HepG2 (cell line): ENCODE measurements around the gene EHD4. TPM values are rescaled to one million over a fixed set of nuclear protein-coding genes. Genes with fewer than 3 reads are reported as not detected.

Source experiments
- ATAC-seq: fragments of 200-7000 bp; cut with Tn5 transposase; 3 replicates; pipeline ENCODE4 v1.9.1; 2020; ENCODE audit warnings: mild to moderate bottlenecking, moderate library complexity
- BruUV-seq: library from RNA; stranded (reverse); fragments of 400-500 nt; replicated peaks from 2 replicates; lab custom pipeline; 2021; lab: Mats Ljungman, UMichigan
- CTCF ChIA-PET: fragments of 300-600 bp; formaldehyde crosslinking; extraction: SDS; loops from one replicate; lab custom pipeline; 2021; ENCODE audit warnings: low total read pairs, inconsistent platforms, low intra/inter-chr PET ratio; lab: Yijun Ruan, JAX
- POLR2A ChIA-PET: fragments of 350-600 bp; sonication (Branson Sonifier 250); formaldehyde crosslinking; loops from one replicate; lab custom pipeline; 2020; ENCODE audit warnings: antibody characterized with exemption, inconsistent platforms; lab: Yijun Ruan, JAX
- DNase-seq: peaks from one replicate; pipeline ENCODE4 v3.0.0-alpha.2; 2015; ENCODE audit warnings: low spot score
- FAIRE-seq: peaks from 3 replicates; lab custom pipeline; 2011; peaks lifted over from hg19 to GRCh38; lab: Jason Lieb, UNC
- H2AFZ ChIP-seq: one replicate; pipeline ENCODE4 v1.6.1; 2011; ENCODE audit warnings: low read length, inconsistent platforms
- H3K27ac ChIP-seq: fragments of 300-600 bp; 3 replicates; pipeline ENCODE4 v1.8.0; 2011; ENCODE audit warnings: mixed run types, mild to moderate bottlenecking, mixed read lengths, low read length, inconsistent platforms; ENCODE audit not compliant: insufficient read depth; ENCODE audit errors: extremely low read length
- H3K27me3 ChIP-seq, 2 experiments: fragments of 200-600 bp in 1 of 2; 2 replicates in 1 of 2; 3 replicates in 1 of 2; pipeline versions ENCODE4 v1.6.0 to v1.8.0; 2011; ENCODE audit warnings: low read length in 2 of 2, mild to moderate bottlenecking in 2 of 2, moderate library complexity in 2 of 2, inconsistent platforms in 1 of 2; ENCODE audit not compliant: insufficient read depth in 2 of 2, control insufficient read depth in 1 of 2
- H3K36me3 ChIP-seq, 2 experiments: fragments of 200-600 bp in 1 of 2; replicated peaks in 1 of 2; 2 replicates in 1 of 2; 3 replicates in 1 of 2; pipeline versions ENCODE4 v1.5.1 to v1.8.0; 2011; ENCODE audit warnings: low read length in 2 of 2, inconsistent platforms in 1 of 2; ENCODE audit not compliant: insufficient read depth in 2 of 2, control insufficient read depth in 1 of 2
- H3K4me1 ChIP-seq: 2 replicates; pipeline ENCODE4 v1.5.1; 2012; ENCODE audit warnings: low read length, inconsistent platforms; ENCODE audit not compliant: insufficient read depth
- H3K4me2 ChIP-seq: 2 replicates; pipeline ENCODE4 v1.6.0; 2011; ENCODE audit warnings: low read depth, low read length, inconsistent platforms
- H3K4me3 ChIP-seq, 3 experiments: fragments of 200-600 bp in 1 of 3; sonication (generic), shearing (Covaris generic) in 1 of 3; replicated peaks in 1 of 3; 2 replicates each; pipeline ENCODE4 v1.5.1; 2011 to 2016; ENCODE audit warnings: low read length in 3 of 3, inconsistent platforms in 2 of 3, low read depth in 2 of 3, mild to moderate bottlenecking in 2 of 3, control low read depth in 1 of 3, mixed read lengths in 1 of 3; ENCODE audit not compliant: insufficient read depth in 1 of 3
- H3K79me2 ChIP-seq: one replicate; pipeline ENCODE4 v1.6.1; 2011; ENCODE audit warnings: low read length, inconsistent platforms; ENCODE audit not compliant: insufficient read depth
- H3K9ac ChIP-seq: 2 replicates; pipeline ENCODE4 v1.6.0; 2011; ENCODE audit warnings: mild to moderate bottlenecking, low read depth, low read length, inconsistent platforms; ENCODE audit not compliant: insufficient read depth
- H3K9me3 ChIP-seq: 2 replicates; pipeline ENCODE4 v1.5.1; 2012; ENCODE audit warnings: mild to moderate bottlenecking, low read length
- H4K20me1 ChIP-seq: 2 replicates; pipeline ENCODE4 v1.6.0; 2011; ENCODE audit warnings: inconsistent platforms, mild to moderate bottlenecking, low read length, moderate library complexity; ENCODE audit not compliant: insufficient read depth
- ATF1 ChIP-seq: IDR thresholded peaks from 2 replicates; pipeline ENCODE4 v1.6.1; 2016; ENCODE audit warnings: mild to moderate bottlenecking, control low read depth
- CBX5 ChIP-seq: sonication (generic); formaldehyde crosslinking; IDR thresholded peaks from 2 replicates; pipeline ENCODE4 v1.4.0; 2020; ENCODE audit warnings: missing genetic modification reagents, borderline replicate concordance
- EED ChIP-seq: sonication (generic); formaldehyde crosslinking; IDR thresholded peaks from 2 replicates; pipeline ENCODE4 v1.5.0; 2020; ENCODE audit warnings: mild to moderate bottlenecking, missing genetic modification reagents
- KDM5A ChIP-seq: fragments of 200-600 bp; sonication (generic); IDR thresholded peaks from 2 replicates; pipeline ENCODE4 v1.7.0; 2018; ENCODE audit warnings: antibody characterized with exemption, mild to moderate bottlenecking, low read length, borderline replicate concordance
- NFRKB ChIP-seq: fragments of 450-650 bp; IDR thresholded peaks from 2 replicates; pipeline ENCODE4 v1.6.1; 2017
- PAF1 ChIP-seq: IDR thresholded peaks from 2 replicates; pipeline ENCODE4 v1.6.1; 2016; ENCODE audit warnings: missing genetic modification reagents, missing compliant biosample characterization
- SMARCE1 ChIP-seq: fragments of 450-650 bp; IDR thresholded peaks from 2 replicates; pipeline ENCODE4 v1.6.1; 2017; ENCODE audit warnings: borderline replicate concordance
- SP2 ChIP-seq: sonication (generic); formaldehyde crosslinking; IDR thresholded peaks from 2 replicates; pipeline ENCODE4 v1.5.1; 2020; ENCODE audit warnings: mild to moderate bottlenecking, missing genetic modification reagents
- SRSF4 ChIP-seq: fragments of 200-400 bp; formaldehyde crosslinking; IDR thresholded peaks from one replicate; pipeline ENCODE4 v1.6.1; 2018; ENCODE audit warnings: mild to moderate bottlenecking, low read depth, low read length, moderate library complexity; ENCODE audit not compliant: poor library complexity, severe bottlenecking
- ZNF263 ChIP-seq: sonication (generic); formaldehyde crosslinking; IDR thresholded peaks from 2 replicates; pipeline ENCODE4 v1.4.0; 2020; ENCODE audit warnings: missing genetic modification reagents
- ZNF333 ChIP-seq: sonication (generic); formaldehyde crosslinking; IDR thresholded peaks from 2 replicates; pipeline ENCODE4 v1.4.0; 2020; ENCODE audit warnings: mild to moderate bottlenecking, missing genetic modification reagents, borderline replicate concordance
- ZNF383 ChIP-seq: sonication (generic); formaldehyde crosslinking; IDR thresholded peaks from 2 replicates; pipeline ENCODE4 v1.4.0; 2020; ENCODE audit warnings: missing genetic modification reagents, mild to moderate bottlenecking, borderline replicate concordance
- ZNF572 ChIP-seq: sonication (generic); formaldehyde crosslinking; IDR thresholded peaks from 2 replicates; pipeline ENCODE4 v1.5.1; 2020; ENCODE audit warnings: mild to moderate bottlenecking, missing genetic modification reagents
- ZNF776 ChIP-seq: sonication (generic); formaldehyde crosslinking; IDR thresholded peaks from 2 replicates; pipeline ENCODE4 v1.4.0; 2020; ENCODE audit warnings: mild to moderate bottlenecking, missing genetic modification reagents
- WGBS: methylation state at CpG from one replicate; pipeline ENCODE4 v1.1.6; 2017; ENCODE audit warnings: low lambda C conversion rate; 5-methylcytosine and 5-hydroxymethylcytosine counted together
- in situ Hi-C: cut with HindIII; loops from 2 replicates; pipeline ENCODE4 v1.10.0; 2017; ENCODE audit warnings: low pct_unique_long_range_greater_than_20kb; ENCODE audit not compliant: extremely low pct_ligation_motif_present
- intact Hi-C: fragments of 100-400 bp; cut with micrococcal nuclease; formaldehyde crosslinking; loops from one replicate; pipeline ENCODE4 v1.10.0; 2022; ENCODE audit not compliant: unreplicated experiment
- polyA plus RNA-seq, 8 experiments: library from polyadenylated mRNA; depleted of rRNA in 3 of 8; stranded (reverse) in 7 of 8; unstranded in 1 of 8; fragments of >200 nt; fragmentation: Illumina TruSeq in 4 of 8; extraction: Trizol in 4 of 8; gene quantifications; 2 replicates each; pipeline versions ENCODE4 v1.2.1 to v1.2.3, GENCODE V29; 2011 to 2016; ENCODE audit warnings: low read depth in 4 of 8, missing spikeins in 1 of 8, mixed read lengths in 1 of 8; ENCODE audit not compliant: insufficient read depth in 1 of 8
- total RNA-seq, 5 experiments: library from RNA; depleted of rRNA; stranded (reverse); fragments of >200 nt; fragmentation: Illumina TruSeq; extraction: Trizol; gene quantifications; 2 replicates each; pipeline ENCODE4 v1.2.3, GENCODE V29; 2016; ENCODE audit warnings: low read depth in 1 of 5
- TF ChIP-seq, protein P1 (sequence below): IDR thresholded peaks from 2 replicates; pipeline ENCODE4 v1.6.1; 2018; ENCODE audit warnings: missing genetic modification reagents
- TF ChIP-seq, protein P2 (sequence below): sonication (generic); formaldehyde crosslinking; IDR thresholded peaks from 2 replicates; pipeline ENCODE4 v1.5.1; 2020; ENCODE audit warnings: mild to moderate bottlenecking, missing genetic modification reagents, moderate library complexity
- TF ChIP-seq, protein P3 (sequence below): sonication (generic); formaldehyde crosslinking; IDR thresholded peaks from 2 replicates; pipeline ENCODE4 v1.5.0; 2020; ENCODE audit warnings: mild to moderate bottlenecking, missing genetic modification reagents, borderline replicate concordance

The EHD4 gene
- total and polyA plus RNA-seq, 2 of the 13 experiments (the other 11 are each of a cell fraction or from before 2014, with no cell fraction given), result 3.1 to 4.8 TPM

DNA sequence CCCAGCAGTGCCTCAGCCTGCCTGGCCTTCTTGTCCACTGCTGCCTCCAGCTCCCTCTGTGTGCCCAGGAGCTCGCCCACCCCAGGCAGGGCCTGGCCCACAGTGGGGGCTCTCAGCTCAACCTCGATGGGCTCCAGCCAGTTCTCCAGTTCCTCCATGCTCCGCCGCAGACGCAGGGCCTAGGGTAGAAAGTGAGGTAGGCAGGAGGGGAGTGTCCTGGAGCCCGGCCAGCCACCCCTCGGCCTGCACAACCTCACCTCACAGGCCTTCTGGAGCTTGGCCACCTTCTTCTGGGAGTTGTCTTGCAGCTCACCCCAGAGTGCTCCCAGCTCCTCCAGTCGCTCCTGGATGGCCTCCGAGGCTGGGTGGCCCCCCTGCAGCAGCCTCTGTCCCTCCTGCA is 115.0 kb downstream of the EHD4 start:
- Histone ChIP-seq H3K27me3 (peaks cover 10 to 41% of the 10 kb centered on the region in 2 experiments; a peak in 4 of 5 replicates), H4K20me1 (no peaks in the 10 kb centered on the region), H3K4me2 (peak overlapping the region; percentile 46), H3K9ac (no peak overlapping the region), H2AFZ (no peak overlapping the region), H3K27ac (no peak overlapping the region), H3K36me3 (no peaks in the 10 kb centered on the region), H3K79me2 (no peaks in the 10 kb centered on the region), H3K4me1 (peaks cover 32% of the 10 kb centered on the region), H3K9me3 (no peaks in the 10 kb centered on the region), H3K4me3 (no peak overlapping the region; a peak in 1 of 6 replicates)
- intact Hi-C loops (no loop called here), in situ Hi-C loops (no loop called here)
- no TSS peak for BruUV-seq
- no peak for TF ChIP-seq SRSF4
- no peak for TF ChIP-seq SP2 (CRISPR knock-in tag)
- TF ChIP-seq ZNF263, result peak; percentile 20; the same call in 1 of the 2 replicates
- TF ChIP-seq NFRKB, result no peak
- TF ChIP-seq, protein P1, sequence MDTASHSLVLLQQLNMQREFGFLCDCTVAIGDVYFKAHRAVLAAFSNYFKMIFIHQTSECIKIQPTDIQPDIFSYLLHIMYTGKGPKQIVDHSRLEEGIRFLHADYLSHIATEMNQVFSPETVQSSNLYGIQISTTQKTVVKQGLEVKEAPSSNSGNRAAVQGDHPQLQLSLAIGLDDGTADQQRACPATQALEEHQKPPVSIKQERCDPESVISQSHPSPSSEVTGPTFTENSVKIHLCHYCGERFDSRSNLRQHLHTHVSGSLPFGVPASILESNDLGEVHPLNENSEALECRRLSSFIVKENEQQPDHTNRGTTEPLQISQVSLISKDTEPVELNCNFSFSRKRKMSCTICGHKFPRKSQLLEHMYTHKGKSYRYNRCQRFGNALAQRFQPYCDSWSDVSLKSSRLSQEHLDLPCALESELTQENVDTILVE (CRISPR knock-in tag), result no peak
- no peak for TF ChIP-seq KDM5A
- FAIRE-seq (no peak), ATAC-seq (no peak), DNase-seq (no peak)
- 28% methylated on average over 5 of the region's 9 CpGs for WGBS
- ChIA-PET POLR2A (no interaction called here), CTCF (no interaction called here)

DNA sequence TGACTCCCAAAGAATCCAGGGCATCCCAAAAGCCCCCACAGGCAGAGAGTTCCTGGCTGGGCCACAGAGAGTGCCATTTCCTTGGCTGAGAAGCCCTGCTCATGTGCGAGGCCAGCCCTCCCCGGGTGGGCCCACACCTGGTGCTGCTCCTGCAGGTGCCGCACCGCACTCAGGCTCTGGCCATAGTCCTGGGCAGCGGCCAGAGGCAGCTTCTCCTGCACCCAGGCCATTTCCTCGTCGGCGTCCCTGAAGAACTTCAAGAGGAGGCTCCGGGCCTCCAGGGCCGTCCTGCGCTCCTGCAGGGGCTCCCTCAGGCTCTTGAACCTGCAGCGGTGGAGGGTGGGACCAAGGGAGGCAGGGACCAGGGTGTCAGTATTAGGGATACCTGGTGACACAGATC is 115.6 kb downstream of the EHD4 start:
- intact Hi-C loops (no loop called here), in situ Hi-C loops (no loop called here)
- WGBS, result 53% methylated on average over 12 of the region's 12 CpGs
- peaks cover 9 to 39% of the 10 kb centered on the region in 2 experiments; a peak in 4 of 5 replicates for H3K27me3 ChIP-seq
- no peaks in the 10 kb centered on the region for H3K9me3 ChIP-seq
- H3K4me2 ChIP-seq, result no peak overlapping the region
- no peaks in the 10 kb centered on the region for H4K20me1 ChIP-seq
- FAIRE-seq (no peak), DNase-seq (no peak), ATAC-seq (no peak)
- H3K36me3 ChIP-seq, result no peaks in the 10 kb centered on the region
- H3K9ac ChIP-seq, result no peak overlapping the region
- H2AFZ ChIP-seq, result no peak overlapping the region
- H3K4me1 ChIP-seq, result peaks cover 29% of the 10 kb centered on the region
- BruUV-seq, result no TSS peak
- no peaks in the 10 kb centered on the region for H3K79me2 ChIP-seq
- CTCF ChIA-PET, result no interaction called here
- POLR2A ChIA-PET, result no interaction called here
- no peak overlapping the region for H3K4me3 ChIP-seq
- H3K27ac ChIP-seq, result no peak overlapping the region
- TF ChIP-seq CBX5, result no peak
- no peak for TF ChIP-seq ZNF776 (CRISPR knock-in tag)
- TF ChIP-seq ATF1, result no peak
- TF ChIP-seq, protein P2, sequence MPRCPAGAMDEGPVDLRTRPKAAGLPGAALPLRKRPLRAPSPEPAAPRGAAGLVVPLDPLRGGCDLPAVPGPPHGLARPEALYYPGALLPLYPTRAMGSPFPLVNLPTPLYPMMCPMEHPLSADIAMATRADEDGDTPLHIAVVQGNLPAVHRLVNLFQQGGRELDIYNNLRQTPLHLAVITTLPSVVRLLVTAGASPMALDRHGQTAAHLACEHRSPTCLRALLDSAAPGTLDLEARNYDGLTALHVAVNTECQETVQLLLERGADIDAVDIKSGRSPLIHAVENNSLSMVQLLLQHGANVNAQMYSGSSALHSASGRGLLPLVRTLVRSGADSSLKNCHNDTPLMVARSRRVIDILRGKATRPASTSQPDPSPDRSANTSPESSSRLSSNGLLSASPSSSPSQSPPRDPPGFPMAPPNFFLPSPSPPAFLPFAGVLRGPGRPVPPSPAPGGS (CRISPR knock-in tag), result no peak
- no peak for TF ChIP-seq SMARCE1
- no peak for TF ChIP-seq PAF1 (CRISPR knock-in tag)
- TF ChIP-seq ZNF383 (CRISPR knock-in tag), result no peak
- TF ChIP-seq, protein P3, sequence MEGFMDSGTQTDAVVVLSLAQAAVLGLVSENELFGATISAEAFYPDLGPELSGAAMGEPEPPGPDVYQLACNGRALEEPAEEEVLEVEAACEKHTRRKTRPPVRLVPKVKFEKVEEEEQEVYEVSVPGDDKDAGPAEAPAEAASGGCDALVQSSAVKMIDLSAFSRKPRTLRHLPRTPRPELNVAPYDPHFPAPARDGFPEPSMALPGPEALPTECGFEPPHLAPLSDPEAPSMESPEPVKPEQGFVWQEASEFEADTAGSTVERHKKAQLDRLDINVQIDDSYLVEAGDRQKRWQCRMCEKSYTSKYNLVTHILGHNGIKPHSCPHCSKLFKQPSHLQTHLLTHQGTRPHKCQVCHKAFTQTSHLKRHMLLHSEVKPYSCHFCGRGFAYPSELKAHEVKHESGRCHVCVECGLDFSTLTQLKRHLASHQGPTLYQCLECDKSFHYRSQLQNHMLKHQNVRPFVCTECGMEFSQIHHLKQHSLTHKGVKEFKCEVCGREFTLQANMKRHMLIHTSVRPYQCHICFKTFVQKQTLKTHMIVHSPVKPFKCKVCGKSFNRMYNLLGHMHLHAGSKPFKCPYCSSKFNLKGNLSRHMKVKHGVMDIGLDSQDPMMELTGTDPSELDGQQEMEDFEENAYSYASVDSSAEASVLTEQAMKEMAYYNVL (CRISPR knock-in tag), result no peak
- TF ChIP-seq ZNF572 (CRISPR knock-in tag), result no peak
- TF ChIP-seq ZNF333 (CRISPR knock-in tag), result no peak
- TF ChIP-seq EED (CRISPR knock-in tag), result no peak
